SK-N-SH treated with all-trans-retinoic acid at 6 μM for 48 hours (cell line): ENCODE measurements around the gene XRCC3.

Experiments
- ATAC-seq: fragments of 200-7000 bp; cut with Tn5 transposase; 3 replicates; pipeline ENCODE4 v1.9.1; 2020; ENCODE audit warnings: mild to moderate bottlenecking, moderate library complexity
- ARNTL ChIP-seq: fragments of 450-650 bp; formaldehyde crosslinking; IDR thresholded peaks from 2 replicates; pipeline ENCODE4 v1.5.0; 2020; ENCODE audit warnings: low read depth, mild to moderate bottlenecking, moderate library complexity, borderline replicate concordance
- CREB5 ChIP-seq: fragments of 250-450 bp; sonication (Bioruptor Pico); IDR thresholded peaks from 2 replicates; pipeline ENCODE4 v1.5.1; 2020; ENCODE audit warnings: low read depth, mild to moderate bottlenecking, moderate library complexity
- CSDC2 ChIP-seq: fragments of 250-450 bp; sonication (Bioruptor Pico); IDR thresholded peaks from 2 replicates; pipeline ENCODE4 v1.5.0; 2020; ENCODE audit warnings: mild to moderate bottlenecking, moderate library complexity
- GLIS3 ChIP-seq: fragments of 250-450 bp; sonication (Bioruptor Pico); IDR thresholded peaks from 2 replicates; pipeline ENCODE4 v1.5.0; 2020; ENCODE audit warnings: mild to moderate bottlenecking, moderate library complexity
- ISL1 ChIP-seq: fragments of 250-450 bp; sonication (Bioruptor Pico); IDR thresholded peaks from 2 replicates; pipeline ENCODE4 v2.1.2; 2022; ENCODE audit warnings: mild to moderate bottlenecking, moderate library complexity
- OSR1 ChIP-seq: fragments of 250-450 bp; sonication (Bioruptor Pico); IDR thresholded peaks from 2 replicates; pipeline ENCODE4 v1.8.0; 2022; ENCODE audit warnings: moderate library complexity, mild to moderate bottlenecking, inconsistent platforms
- PATZ1 ChIP-seq: fragments of 250-450 bp; sonication (Bioruptor Pico); IDR thresholded peaks from 2 replicates; pipeline ENCODE4 v1.8.0; 2020; ENCODE audit warnings: mild to moderate bottlenecking, moderate library complexity, borderline replicate concordance
- RARB ChIP-seq: fragments of 250-450 bp; sonication (Bioruptor Pico); IDR thresholded peaks from 2 replicates; pipeline ENCODE4 v1.8.0; 2021; ENCODE audit warnings: mild to moderate bottlenecking, moderate library complexity
- TOX ChIP-seq: fragments of 250-450 bp; sonication (Bioruptor Pico); IDR thresholded peaks from 2 replicates; pipeline ENCODE4 v1.8.0; 2021; ENCODE audit warnings: mild to moderate bottlenecking, moderate library complexity, borderline replicate concordance
- TSHZ2 ChIP-seq: fragments of 250-450 bp; sonication (Bioruptor Pico); IDR thresholded peaks from 2 replicates; pipeline ENCODE4 v1.5.0; 2020; ENCODE audit warnings: mild to moderate bottlenecking, moderate library complexity
- ZC3H10 ChIP-seq: fragments of 250-450 bp; sonication (Bioruptor Pico); IDR thresholded peaks from 2 replicates; pipeline ENCODE4 v1.5.1; 2021; ENCODE audit warnings: mild to moderate bottlenecking, moderate library complexity
- ZFP3 ChIP-seq: fragments of 250-450 bp; sonication (Bioruptor Pico); IDR thresholded peaks from 2 replicates; pipeline ENCODE4 v1.5.0; 2020; ENCODE audit warnings: mild to moderate bottlenecking, moderate library complexity
- ZNF70 ChIP-seq: fragments of 450-650 bp; formaldehyde crosslinking; IDR thresholded peaks from 2 replicates; pipeline ENCODE4 v1.5.0; 2020; ENCODE audit warnings: mild to moderate bottlenecking, moderate library complexity
- TF ChIP-seq, protein P1 (sequence below): fragments of 250-450 bp; sonication (Bioruptor Pico); IDR thresholded peaks from 2 replicates; pipeline ENCODE4 v1.8.0; 2021; ENCODE audit warnings: low read depth, mild to moderate bottlenecking, moderate library complexity, borderline replicate concordance
- TF ChIP-seq, protein P2 (sequence below): fragments of 250-450 bp; sonication (Bioruptor Pico); IDR thresholded peaks from 2 replicates; pipeline ENCODE4 v1.5.1; 2021; ENCODE audit warnings: mild to moderate bottlenecking, moderate library complexity

Gene XRCC3

GRCh38 chr14:103705504-103706284 lies 9.6 kb downstream of the XRCC3 start (continued):
- no peak for TF ChIP-seq CREB5 (CRISPR knock-in tag)
- TF ChIP-seq ARNTL (CRISPR knock-in tag): no peak
- TF ChIP-seq, protein P1, sequence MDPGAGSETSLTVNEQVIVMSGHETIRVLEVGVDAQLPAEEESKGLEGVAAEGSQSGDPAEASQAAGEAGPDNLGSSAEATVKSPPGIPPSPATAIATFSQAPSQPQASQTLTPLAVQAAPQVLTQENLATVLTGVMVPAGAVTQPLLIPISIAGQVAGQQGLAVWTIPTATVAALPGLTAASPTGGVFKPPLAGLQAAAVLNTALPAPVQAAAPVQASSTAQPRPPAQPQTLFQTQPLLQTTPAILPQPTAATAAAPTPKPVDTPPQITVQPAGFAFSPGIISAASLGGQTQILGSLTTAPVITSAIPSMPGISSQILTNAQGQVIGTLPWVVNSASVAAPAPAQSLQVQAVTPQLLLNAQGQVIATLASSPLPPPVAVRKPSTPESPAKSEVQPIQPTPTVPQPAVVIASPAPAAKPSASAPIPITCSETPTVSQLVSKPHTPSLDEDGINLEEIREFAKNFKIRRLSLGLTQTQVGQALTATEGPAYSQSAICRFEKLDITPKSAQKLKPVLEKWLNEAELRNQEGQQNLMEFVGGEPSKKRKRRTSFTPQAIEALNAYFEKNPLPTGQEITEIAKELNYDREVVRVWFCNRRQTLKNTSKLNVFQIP (CRISPR knock-in tag): no peak
- no peak for TF ChIP-seq ZNF70 (CRISPR knock-in tag)

DNA sequence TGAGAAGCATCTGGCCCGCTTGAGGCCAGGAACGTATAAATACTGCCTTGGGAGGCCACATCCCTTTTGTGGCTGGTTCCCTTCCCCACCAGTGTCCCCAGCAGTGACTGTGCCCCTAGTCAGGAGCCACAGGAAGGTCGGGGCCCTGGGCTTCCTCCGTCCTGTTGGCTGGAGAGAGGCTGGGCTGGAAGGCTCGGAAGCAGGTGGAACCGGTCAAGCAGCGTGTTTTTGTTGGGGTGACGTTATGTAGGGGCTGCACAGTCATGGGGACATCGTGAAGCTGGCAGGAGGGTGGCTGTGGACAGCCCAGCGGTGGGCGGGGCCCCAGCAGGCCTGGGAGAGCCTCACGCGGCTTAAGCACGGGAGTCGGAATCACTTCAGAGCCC lies 10.1 kb downstream of the XRCC3 start:
- no peak for ATAC-seq
- TF ChIP-seq CSDC2 (CRISPR knock-in tag) (no peak), ZNF70 (CRISPR knock-in tag) (no peak), PATZ1 (CRISPR knock-in tag) (no peak), RARB (CRISPR knock-in tag) (no peak), CREB5 (CRISPR knock-in tag) (no peak), ZFP3 (CRISPR knock-in tag) (no peak), ZC3H10 (no peak), TOX (CRISPR knock-in tag) (no peak), ISL1 (CRISPR knock-in tag) (no peak), TSHZ2 (CRISPR knock-in tag) (no peak), OSR1 (CRISPR knock-in tag) (no peak), GLIS3 (CRISPR knock-in tag) (no peak)
- TF ChIP-seq, protein P2, sequence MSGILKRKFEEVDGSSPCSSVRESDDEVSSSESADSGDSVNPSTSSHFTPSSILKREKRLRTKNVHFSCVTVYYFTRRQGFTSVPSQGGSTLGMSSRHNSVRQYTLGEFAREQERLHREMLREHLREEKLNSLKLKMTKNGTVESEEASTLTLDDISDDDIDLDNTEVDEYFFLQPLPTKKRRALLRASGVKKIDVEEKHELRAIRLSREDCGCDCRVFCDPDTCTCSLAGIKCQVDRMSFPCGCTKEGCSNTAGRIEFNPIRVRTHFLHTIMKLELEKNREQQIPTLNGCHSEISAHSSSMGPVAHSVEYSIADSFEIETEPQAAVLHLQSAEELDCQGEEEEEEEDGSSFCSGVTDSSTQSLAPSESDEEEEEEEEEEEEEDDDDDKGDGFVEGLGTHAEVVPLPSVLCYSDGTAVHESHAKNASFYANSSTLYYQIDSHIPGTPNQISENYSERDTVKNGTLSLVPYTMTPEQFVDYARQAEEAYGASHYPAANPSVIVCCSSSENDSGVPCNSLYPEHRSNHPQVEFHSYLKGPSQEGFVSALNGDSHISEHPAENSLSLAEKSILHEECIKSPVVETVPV (CRISPR knock-in tag): no peak
- TF ChIP-seq, all 23 proteins: peak for 0

DNA sequence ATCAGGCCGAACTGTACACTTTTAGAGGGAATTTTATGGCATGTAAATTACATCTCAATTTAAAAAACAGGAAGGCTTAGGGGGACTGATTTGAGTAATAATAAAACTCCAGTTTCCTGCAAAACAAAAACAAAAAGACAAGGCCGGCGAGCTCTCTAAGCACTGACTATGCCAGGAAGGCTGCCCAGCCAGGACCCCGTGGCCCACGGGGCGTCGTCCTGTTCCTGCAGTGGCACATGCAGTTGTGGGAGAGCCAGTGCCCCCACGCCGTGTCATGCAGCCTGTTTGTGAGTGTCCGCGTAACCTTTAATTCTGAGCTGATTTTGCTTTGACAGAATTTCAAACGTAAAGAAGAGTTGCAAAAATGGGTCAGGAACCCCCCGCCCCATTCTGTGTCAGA lies 10.5 kb downstream of the XRCC3 start:
- ATAC-seq: no peak
- TF ChIP-seq ISL1 (CRISPR knock-in tag) (no peak), RARB (CRISPR knock-in tag) (no peak)
